ENCODE data around the gene CHCHD6. TPM values are rescaled to one million over a fixed set of nuclear protein-coding genes. Genes with fewer than 3 reads are reported as not detected.

CHCHD6 gene
- total and polyA plus RNA-seq, 4 donors: 2.0 to 5.1 (median 3.9) TPM

DNA sequence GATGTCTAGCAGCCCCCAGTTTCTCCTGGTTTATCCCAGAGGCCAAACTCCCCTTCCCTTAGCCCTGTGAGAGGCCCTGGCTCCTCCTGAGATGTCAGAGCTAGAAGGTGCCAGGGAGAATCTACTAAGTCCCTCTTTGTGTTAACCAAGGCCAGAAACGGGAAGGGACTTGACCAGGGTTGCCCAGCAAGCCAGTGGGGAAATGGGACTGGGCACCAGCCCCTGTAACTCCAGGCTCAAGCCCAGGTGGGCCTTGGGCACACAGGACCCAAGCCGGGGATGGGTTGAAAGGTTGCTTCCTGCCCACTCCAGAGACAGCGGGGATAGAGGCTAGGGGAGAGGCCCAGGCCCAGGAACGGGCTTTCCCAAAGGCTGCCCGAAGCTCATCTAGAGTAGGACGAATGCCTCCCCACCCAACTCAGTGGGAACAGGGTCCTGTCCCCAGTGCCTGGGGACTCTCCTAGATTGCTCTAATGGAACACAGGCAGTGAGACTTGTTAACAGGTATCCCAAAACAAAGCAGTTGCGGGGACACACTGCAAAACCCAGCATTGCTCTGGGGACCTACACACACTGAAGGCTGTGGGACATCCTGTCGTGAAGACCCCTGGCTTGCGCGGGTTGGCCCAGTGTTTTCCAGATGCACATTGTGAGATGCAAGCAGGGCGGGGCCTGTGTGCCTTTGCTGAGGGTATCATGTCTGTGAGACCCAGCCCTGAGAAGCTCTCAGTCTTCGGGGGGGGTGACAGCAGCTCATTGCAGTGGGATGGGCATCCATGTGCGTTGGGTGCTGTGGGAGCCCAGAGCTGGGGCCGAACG is 36.2 kb upstream of the CHCHD6 start (continued):
- TF ChIP-seq, protein P1, sequence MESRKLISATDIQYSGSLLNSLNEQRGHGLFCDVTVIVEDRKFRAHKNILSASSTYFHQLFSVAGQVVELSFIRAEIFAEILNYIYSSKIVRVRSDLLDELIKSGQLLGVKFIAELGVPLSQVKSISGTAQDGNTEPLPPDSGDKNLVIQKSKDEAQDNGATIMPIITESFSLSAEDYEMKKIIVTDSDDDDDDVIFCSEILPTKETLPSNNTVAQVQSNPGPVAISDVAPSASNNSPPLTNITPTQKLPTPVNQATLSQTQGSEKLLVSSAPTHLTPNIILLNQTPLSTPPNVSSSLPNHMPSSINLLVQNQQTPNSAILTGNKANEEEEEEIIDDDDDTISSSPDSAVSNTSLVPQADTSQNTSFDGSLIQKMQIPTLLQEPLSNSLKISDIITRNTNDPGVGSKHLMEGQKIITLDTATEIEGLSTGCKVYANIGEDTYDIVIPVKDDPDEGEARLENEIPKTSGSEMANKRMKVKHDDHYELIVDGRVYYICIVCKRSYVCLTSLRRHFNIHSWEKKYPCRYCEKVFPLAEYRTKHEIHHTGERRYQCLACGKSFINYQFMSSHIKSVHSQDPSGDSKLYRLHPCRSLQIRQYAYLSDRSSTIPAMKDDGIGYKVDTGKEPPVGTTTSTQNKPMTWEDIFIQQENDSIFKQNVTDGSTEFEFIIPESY (IDR thresholded peaks at IDR 0.05): no peak
- TF ChIP-seq JUND (IDR thresholded peaks at IDR 0.05) (no peak), NR2F2 (IDR thresholded peaks at IDR 0.05) (no peak), REST (IDR thresholded peaks at IDR 0.05) (no peak)

DNA sequence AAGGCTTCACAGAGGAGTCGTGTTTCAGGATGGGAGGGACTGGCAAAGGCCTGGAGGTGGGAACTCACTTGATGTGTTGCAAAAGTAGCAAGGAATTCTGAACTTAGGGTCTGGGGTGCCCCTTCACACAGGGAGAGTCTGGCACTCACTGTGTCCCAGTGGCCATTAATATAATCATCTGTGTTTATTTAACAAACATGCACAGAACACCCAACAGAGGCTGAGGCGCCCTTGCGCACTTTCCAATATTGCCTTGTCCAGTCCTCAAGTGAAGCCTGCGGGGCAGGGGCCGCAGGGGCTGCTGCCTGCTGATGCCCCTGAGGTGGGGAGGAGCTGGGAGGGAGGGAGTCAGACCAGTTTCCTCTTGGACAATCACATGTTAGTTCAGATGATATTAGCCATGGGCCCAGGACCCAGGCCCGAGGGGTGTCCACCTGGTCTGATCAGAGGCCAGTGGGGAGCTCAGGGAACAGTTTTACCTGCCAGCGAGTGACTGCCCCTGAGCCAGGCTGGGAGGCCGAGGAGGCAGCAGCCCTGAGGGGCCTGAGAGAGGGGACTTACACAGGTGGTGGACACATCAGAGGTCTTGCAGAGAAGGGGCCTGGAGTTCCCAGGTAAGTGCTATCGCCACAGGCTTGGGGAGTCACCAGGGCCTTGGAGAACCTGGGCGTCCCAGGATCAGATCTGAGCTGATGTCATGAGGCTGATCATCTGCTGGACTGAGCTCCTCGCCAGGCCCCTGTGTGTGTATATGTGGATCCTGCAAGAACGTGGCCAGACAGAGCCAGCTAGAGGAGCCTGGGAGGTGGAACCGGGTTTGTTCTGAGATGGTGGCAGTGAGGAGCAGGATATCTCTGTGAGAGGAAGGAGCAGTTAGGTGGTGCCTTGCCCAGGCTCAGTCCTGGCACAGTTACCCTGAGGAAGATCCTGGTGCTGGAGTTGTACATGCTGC is 35.3 kb upstream of the CHCHD6 start:
- Histone ChIP-seq H3K27ac (ENCODE audit: low read depth in 1 of 2, low read length in 2 of 2) (no peak overlapping the region), H3K4me1 (ENCODE audit: control insufficient read depth in 4 of 4, insufficient read depth in 4 of 4, low read length in 3 of 4) (no peaks in the 10 kb centered on the region), H3K4me3 (ENCODE audit: low read depth in 1 of 3, low read length in 3 of 3) (no peak overlapping the region), H3K9ac (ENCODE audit: low read depth in 1 of 2, low read length in 2 of 2) (no peak overlapping the region), H3K36me3 (ENCODE audit: control insufficient read depth in 4 of 4, insufficient read depth in 3 of 4, low read depth in 1 of 4, low read length in 3 of 4) (no peaks in the 10 kb centered on the region), H3K27me3 (ENCODE audit: control insufficient read depth in 4 of 4, insufficient read depth in 4 of 4, low read length in 3 of 4) (no peaks in the 10 kb centered on the region), H3K9me3 (ENCODE audit: control insufficient read depth in 4 of 4, low read length in 3 of 4) (peaks cover 0 to 2% (median 0%) of the 10 kb centered on the region in 4 donors)
- TF ChIP-seq JUND (IDR thresholded peaks at IDR 0.05): no peak
- TF ChIP-seq FOXA2 (IDR thresholded peaks at IDR 0.05): no peak
- WGBS: 92% methylated on average over 13 of the region's 13 CpGs
- peak; percentile 28 for DNase-seq (ENCODE audit: low spot score)

DNA sequence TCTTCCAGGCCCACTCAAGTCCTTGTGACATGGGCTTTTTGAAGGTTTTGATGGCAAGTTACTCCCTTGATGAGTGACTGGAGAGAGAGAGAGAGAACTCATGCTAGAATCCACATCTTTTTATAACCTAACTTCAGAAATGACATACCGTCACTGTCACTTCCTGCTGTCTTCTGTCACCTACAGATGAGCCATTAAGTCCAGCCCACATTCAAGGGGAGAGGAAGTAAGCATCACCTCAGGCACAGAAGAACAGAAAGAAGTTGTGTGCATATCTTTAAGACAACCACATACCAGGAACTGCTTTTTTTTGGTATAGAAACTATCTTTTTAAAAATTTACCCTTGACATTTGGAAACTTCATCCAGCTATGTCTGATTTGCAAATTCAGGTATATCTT is 32.5 kb upstream of the CHCHD6 start:
- no peak overlapping the region for H3K9ac ChIP-seq (ENCODE audit: low read depth in 1 of 2, low read length in 2 of 2)
- H3K27me3 ChIP-seq (ENCODE audit: control insufficient read depth in 4 of 4, insufficient read depth in 4 of 4, low read length in 3 of 4): no peaks in the 10 kb centered on the region
- 63% methylated on average over 1 of the region's 1 CpG for WGBS
- no peak for DNase-seq (ENCODE audit: low spot score)
- no peak overlapping the region for H3K27ac ChIP-seq (ENCODE audit: low read depth in 1 of 2, low read length in 2 of 2)
- H3K4me1 ChIP-seq (ENCODE audit: control insufficient read depth in 4 of 4, insufficient read depth in 4 of 4, low read length in 3 of 4): no peaks in the 10 kb centered on the region
- no peak overlapping the region for H3K4me3 ChIP-seq (ENCODE audit: low read depth in 1 of 3, low read length in 3 of 3)
- H3K9me3 ChIP-seq (ENCODE audit: control insufficient read depth in 4 of 4, low read length in 3 of 4): peaks cover 0 to 4% (median 0%) of the 10 kb centered on the region in 4 donors
- no peaks in the 10 kb centered on the region for H3K36me3 ChIP-seq (ENCODE audit: control insufficient read depth in 4 of 4, insufficient read depth in 3 of 4, low read depth in 1 of 4, low read length in 3 of 4)
- no peak for TF ChIP-seq HNF4G (IDR thresholded peaks at IDR 0.05)
- TF ChIP-seq FOXA2 (IDR thresholded peaks at IDR 0.05): no peak
- TF ChIP-seq CTCF (IDR thresholded peaks at IDR 0.05; ENCODE audit: low read depth, low read length, missing input control): no peak
- TF ChIP-seq JUND (IDR thresholded peaks at IDR 0.05): no peak
- TF ChIP-seq ATF3 (IDR thresholded peaks at IDR 0.05): no peak
- TF ChIP-seq, protein P1 (IDR thresholded peaks at IDR 0.05): no peak
- no peak for TF ChIP-seq TAF1 (conservative IDR thresholded peaks at IDR 0.05)
- no peak for TF ChIP-seq SP1 (IDR thresholded peaks at IDR 0.05)
- TF ChIP-seq GABPA (IDR thresholded peaks at IDR 0.05 in 1 of 2, conservative IDR thresholded peaks at IDR 0.05 in 1 of 2): no peak
- TF ChIP-seq REST (IDR thresholded peaks at IDR 0.05): no peak
- no peak for TF ChIP-seq FOXA1 (IDR thresholded peaks at IDR 0.05)

Data from liver (tissue), 9 donors.